Occipital lobe (tissue), 2 donors: ENCODE measurements around the gene CEP170B. TPM values are rescaled to one million over a fixed set of nuclear protein-coding genes. Genes with fewer than 3 reads are reported as not detected.
A peak's percentile ranks its signal among the peaks of the same experiment; 100 is the strongest.

Source experiments
- DNase-seq: peaks from one replicate; lab custom pipeline; 2025; lab: John Stamatoyannopoulos, UW
- total RNA-seq: library from RNA; depleted of rRNA; stranded (reverse); fragments of >200 nt; gene quantifications from one replicate; pipeline ENCODE4 v1.2.3, GENCODE V29; 2014

CEP170B gene
- total RNA-seq, 1 donor from 2014 or later: 22.8 TPM

DNA sequence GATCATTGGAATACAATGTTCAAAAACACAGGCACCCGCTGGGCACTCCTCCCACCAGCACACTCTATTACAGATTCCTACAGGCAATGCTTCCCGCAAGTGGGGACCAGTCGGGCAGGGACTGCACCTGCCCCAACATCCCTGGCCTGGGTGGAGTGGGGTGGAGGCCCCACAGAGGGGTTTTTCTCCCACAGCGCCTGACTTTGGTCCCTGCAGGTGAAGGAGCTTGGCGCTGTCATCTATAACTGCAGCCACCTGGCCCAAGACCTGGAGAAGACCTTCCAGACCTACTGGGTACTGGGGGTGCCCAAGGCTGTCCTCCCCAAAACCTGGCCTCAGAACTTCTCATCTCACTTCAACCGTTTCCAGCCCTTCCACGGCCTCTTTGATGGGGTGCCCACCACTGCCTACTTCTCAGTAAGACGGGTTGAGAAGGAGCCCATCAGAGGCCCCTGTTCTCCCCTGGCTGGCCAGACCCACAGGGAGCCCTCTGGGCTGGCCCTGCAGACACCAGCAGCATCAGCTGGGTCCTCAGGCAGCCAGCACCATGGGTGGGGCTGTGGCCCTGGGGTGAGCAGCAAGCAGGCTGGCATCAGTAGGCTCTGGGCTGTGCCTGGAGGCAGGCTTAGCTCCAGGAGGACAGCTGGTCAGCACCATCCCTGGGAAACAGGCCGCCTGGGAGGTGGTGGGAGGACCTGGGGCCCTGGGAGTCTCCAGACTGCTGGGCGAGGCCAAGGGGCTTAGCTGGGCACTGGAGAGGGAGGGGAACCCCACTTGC, 65.6 kb downstream of the CEP170B start:
- DNase-seq: no peak

DNA sequence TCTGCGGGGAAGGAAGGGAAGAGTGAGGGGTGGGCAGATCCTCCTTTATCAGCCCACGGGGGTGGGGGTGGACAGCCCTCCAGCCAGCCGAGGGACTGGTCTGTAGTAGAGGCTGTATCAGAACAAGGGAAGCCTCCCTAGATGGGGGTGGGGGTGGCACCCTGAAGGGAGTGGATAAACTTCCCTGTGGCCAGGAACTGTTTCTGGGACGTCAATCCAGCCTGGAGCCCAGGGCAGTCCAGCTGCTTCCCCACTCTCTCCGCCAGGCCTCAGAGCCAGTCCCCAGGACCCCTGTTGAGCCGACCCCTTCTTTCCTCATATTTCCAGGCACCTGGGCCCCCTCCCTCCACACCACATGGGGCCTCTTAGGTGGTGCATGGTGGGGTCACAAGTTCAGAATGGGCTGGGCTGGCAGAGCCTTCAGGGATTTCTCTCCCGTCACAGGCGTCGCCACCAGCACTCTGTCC, 66.3 kb downstream of the CEP170B start:
- DNase-seq: no peak

DNA sequence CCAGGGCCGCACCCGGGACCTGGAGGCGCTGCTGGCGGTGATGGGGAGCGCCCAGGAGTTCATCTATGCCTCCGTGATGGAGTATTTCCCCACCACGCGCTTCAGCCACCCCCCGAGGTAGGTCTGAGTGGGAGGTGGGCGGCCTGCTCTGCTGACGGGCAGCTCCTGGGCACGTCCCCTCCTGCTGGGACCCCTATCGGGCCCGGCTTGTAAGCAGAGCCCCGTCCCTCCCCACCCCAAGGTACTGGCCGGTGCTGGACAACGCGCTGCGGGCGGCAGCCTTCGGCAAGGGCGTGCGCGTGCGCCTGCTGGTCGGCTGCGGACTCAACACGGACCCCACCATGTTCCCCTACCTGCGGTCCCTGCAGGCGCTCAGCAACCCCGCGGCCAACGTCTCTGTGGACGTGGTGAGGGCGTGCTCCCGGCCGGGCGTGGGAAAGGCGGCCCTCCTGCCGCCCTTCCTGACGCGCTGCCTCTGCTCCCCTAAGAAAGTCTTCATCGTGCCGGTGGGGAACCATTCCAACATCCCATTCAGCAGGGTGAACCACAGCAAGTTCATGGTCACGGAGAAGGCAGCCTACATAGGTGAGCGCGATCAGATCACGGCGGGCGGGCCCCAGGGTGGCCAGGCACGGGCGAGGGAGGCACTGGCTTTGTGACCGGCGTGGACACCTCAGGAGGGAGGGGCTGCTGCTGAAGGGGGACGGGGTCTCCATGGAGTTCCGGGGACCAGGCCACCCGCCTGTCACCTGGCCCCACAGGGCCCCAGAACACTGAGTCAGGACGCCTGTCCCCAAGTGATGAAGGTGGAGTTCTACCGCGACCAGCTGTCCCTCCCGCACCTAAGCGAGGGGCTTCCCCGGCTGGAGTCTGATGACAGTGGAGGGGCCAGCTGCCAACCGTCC, 67.0 kb downstream of the CEP170B start:
- no peak for DNase-seq

DNA sequence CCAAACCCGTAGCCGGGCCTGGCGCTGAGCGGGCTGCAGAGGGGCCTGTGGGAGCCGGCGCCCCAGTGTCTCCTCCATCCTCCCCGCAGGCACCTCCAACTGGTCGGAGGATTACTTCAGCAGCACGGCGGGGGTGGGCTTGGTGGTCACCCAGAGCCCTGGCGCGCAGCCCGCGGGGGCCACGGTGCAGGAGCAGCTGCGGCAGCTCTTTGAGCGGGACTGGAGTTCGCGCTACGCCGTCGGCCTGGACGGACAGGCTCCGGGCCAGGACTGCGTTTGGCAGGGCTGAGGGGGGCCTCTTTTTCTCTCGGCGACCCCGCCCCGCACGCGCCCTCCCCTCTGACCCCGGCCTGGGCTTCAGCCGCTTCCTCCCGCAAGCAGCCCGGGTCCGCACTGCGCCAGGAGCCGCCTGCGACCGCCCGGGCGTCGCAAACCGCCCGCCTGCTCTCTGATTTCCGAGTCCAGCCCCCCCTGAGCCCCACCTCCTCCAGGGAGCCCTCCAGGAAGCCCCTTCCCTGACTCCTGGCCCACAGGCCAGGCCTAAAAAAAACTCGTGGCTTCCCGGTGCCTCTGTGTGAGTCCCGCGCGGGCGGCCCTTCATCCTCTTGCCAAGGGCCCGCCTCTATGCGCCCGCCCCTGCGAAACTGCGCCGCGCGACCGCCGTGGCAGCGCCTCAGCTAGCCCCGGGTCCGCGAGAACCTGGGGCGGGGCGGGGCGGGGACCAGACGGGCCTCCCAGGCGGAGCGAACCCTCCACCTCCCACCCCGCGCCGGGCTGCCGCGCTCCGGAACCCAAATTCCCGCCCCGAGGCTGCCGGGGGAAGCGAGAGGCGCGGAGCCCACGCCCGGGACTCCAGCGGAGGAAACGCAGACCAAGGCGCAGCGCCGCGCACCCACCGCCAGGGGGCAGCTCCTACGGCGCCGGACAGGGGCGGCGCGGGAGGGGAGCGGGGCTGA, 67.9 kb downstream of the CEP170B start:
- DNase-seq: peak; percentile 57

DNA sequence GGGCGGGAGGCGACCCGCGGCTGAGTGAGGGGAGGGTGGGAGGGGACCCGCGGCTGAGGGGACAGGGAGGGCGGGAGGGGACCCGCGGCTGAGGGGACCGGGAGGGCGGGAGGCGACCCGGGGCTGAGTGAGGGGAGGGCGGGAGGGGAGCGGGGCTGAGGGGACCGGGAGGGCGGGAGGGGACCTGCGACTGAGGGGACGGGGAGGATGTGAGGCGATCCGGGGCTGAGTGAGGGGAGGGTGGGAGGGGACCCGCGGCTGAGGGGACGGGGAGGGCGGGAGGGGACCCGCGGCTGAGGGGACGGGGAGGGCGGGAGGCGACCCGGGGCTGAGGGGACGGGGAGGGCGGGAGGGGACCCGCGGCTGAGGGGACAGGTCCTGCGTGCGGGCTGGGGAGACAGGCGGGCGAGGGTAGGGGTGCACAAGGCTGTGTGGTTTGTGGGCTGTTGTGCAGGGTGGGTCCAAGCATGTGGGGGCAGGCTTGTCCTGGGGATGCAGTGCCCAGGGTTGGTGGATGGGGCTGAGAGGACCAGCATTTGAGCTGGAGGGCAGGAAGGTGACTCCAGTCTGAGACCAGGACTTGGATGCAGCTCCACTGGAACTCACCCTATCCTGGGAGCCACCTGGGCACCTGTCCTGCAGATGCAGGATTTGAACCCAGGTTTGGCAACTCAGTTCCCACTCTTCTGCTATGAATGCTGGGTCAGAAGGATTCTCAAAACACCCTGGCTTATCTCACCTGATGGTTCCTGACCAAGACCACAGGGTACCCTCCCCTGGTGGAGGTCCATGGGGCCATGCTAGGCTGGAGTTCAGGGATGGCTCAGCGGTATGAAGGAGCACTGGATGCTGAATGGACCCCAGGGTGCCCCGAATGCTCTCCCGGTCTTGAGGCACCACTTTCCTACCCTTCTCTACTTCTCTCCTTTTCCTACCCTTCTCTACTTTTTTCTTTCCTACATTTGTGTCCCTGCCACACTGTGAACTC, 69.0 kb downstream of the CEP170B start:
- DNase-seq: no peak

DNA sequence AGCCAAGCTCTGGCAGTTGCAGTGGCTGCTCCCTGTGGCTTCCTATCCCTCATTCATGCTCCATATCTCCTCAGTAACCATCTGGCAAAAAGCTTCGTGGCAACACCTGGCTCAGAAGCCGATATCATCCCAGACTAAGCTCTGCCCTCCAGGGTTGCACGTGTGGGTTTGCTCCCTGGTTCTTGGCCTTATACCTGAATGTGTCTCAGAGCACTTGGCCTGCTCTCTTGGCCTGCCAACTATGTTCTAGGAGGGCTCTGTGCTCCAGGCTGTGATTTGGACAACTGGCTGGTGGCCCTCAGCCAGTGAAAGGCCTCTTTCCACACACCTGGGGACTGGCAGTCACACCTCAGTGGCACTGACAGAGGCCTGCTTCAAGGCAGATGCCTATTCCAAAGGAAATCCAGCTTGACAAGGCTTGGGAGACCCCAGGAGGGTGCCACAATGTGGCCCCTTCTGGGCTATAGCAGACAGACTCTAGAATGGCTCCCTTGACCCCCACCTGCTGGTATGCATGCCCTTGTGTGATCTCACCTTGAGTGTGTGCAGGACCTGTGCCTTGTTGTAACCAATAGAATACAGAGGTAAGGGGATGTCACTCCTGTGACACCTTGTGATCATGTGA, 70.1 kb downstream of the CEP170B start:
- no peak for DNase-seq

DNA sequence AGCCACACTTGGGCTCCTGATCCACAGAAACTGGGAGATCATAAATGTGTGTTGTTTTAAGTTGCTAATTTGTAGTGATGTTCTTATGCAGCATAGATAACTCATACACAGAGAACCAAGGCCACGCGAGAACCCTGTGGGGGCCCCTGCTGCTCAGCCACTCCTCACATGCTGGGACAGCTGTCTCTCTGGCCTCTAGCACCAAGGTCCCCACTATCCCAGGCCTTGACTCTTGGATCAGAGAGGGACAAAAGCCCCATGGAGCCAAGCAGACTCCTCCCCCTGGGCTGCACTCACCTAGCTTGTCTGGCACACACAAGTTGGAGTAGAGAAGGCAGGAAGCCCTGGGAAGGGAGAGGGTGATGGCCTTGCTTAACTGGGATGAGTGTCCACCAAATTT, 70.9 kb downstream of the CEP170B start:
- DNase-seq: no peak

DNA sequence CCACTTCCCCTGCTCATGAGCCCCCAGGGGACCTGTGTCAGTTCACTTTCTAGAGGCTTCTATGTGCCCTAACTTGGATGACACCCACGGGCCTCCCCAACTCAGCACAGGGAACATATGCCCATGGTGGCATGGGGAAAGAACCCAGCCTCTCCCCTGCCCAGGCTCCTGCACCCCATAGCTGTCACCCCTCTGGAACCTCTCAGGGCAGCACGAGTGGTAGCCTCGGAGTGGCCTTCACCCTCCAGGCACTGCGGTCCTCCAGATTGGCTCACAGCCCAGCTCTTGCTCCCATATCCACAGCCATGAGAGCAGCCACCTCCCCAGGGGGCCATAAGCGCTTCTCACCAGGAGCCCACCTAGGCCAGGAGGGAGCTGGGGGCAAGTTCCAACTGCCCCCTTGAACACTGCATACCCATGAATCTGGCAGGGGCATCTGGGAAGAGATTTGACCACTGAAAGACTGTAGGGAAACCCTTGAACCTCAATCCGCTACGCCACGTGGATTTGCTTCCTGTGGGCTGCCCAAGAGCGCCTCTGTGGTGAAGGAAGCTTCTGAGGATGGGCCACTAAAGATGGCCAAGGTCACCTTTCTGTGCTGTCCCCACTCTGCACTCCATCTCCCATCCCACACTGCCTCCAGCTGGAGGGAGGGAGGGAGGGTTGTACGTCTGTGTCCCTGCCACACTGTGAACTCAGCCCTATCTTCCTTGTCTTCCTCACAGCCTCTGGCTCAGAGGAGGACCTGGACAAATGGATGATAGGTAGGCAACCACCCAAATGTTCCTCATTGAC, 71.5 kb downstream of the CEP170B start:
- no peak for DNase-seq

DNA sequence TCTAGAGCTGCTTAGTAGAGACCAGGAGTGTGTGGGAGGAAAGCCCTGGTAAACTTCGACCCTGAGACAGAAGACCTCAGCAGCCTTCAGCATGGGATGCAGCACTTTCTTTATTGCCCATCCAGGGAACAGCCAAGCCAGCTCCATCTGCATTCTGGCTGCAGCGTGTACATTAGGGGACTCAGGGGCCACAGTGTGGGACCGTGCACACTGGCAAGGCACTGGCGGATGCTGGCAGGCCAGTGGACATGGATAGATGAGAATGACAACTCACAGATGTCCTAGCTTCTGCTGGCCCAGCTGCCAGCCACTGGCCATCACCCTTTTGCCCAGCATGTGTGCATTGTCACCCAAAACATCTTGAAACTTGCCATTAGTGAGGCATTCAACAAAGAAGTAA, 72.1 kb downstream of the CEP170B start:
- no peak for DNase-seq

DNA sequence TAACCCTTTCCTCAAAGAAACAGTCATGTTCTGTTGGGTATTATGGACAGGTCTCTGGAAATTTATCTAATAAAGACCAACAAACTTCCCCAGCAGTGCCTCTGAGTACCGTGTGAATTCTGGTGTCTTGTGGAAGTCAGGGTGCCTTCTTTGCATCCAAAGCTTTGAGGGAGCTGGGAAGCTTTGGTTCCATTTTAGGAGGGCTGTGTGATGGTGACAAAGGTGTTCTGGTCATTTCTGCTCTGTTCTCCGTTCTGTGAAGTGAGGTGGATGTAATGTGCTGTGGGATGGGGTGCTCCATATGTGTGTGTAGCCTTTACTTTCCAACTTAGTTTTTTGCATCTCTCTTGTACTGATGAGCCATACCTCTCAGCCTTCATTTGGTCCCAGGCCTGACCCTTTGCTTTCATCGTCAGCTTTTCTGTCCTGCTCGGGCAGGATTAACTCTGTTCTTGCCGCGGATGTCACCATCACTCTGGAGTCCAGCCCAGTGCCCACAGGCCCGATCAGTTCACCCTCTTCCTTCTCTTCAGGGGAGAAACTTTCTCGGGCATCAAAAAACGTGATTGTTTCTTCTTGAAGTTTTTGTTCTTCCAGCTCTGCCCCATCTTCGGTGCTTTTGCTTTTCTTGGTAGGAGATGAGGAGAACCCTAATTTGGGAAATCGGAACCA, 72.8 kb downstream of the CEP170B start:
- no peak for DNase-seq

DNA sequence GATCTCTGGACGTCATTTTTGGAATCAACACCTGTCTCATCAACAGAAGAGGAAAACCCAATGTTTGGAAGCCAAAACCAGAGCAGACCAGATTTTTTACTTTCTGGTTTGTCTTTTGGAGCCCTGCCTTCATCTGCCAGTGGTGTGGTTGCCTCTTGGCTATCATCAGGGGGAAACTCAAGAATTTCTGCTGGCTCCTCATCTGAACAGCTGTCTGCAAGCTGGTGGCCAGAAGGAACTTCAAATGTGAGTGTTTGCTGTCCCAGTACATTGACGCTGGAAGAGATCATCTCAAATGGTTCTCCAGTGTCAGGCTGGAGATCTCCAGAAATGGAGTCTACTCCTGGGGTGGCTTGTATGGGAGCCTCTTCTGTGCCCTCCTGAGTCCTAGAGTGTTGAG, 73.4 kb downstream of the CEP170B start:
- DNase-seq: no peak

DNA sequence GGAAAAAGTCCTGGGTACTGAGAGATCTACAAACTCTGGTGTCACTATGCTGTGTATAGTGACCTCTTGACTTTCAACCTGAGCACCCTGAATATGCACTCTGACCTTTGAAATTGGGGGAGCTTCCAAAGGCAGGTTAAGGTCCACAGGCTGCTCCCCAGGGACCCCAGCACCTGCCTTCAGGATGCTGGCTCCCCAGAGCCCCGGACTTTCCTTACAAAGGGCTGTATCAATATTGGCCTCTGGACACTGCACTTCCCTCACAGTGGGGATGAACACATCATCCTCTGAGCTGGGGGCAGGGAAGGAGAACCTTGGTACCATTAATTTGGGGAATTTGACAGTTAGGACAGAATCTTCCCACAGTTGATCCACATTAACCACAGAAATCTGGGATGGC, 73.9 kb downstream of the CEP170B start:
- no peak for DNase-seq

DNA sequence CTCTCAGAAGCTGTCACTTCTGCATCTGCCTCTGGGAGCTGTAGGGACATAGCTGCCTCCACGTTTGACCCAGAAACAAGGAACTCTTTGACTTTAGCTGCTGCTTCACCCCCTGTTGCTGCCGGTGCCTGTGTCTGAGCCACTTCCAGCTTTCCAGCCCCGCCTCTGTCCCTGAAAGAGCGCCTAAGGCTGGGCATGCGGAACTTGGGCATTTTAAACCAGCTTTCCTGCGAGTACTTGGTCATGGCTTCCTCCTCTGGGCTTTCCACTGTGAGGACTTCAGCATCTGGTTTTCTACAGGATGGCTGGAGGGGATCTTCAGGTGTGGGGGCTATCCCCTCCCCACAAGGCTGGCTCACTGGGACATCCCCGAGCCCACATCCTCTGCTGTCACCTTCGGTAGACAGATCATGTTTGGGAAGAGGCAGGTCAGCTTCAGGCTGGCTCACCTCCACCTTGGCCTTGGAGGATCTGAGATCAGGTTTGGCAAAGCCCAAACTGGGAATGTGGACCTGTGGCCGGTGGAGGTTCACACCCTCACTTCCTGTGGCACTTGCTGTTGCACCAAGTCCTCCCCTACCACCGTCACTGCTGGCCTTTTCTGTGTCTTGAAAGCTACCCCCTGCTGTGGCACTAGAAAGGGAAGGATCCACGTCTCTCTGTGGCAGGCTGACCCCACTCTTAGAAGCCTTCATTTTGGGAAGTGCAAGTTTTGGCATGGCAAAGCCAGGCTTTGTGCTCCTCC, 74.8 kb downstream of the CEP170B start:
- no peak for DNase-seq

DNA sequence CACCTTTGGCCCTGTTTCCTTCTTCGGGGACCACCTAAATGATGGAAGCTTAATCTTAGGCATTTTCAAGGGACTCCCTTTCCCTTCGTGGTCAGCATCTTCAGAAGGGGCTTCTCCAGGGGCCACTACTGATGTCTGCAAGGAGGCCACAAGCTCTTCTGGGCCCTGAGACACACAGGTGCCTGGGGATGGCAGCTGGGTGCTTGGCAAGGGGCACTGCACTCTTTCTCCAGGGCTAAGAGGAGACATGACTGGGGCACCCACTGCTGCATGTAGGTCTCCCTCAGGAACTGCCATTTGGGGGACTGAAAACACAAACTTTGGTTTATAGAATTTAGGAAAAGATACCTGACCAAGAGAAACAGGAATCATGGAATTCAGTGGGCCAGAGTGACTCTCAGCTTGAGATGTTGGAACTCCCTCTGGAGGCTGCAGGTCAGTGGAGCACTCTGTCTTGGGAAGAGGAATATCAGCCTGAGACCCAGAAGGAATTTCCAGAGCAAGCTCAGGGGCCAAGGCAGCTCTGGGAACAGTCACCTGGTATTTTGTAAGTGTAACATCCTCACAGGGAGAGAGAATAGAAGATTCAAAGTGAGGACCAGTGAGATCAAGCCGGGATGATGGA, 75.6 kb downstream of the CEP170B start:
- no peak for DNase-seq

DNA sequence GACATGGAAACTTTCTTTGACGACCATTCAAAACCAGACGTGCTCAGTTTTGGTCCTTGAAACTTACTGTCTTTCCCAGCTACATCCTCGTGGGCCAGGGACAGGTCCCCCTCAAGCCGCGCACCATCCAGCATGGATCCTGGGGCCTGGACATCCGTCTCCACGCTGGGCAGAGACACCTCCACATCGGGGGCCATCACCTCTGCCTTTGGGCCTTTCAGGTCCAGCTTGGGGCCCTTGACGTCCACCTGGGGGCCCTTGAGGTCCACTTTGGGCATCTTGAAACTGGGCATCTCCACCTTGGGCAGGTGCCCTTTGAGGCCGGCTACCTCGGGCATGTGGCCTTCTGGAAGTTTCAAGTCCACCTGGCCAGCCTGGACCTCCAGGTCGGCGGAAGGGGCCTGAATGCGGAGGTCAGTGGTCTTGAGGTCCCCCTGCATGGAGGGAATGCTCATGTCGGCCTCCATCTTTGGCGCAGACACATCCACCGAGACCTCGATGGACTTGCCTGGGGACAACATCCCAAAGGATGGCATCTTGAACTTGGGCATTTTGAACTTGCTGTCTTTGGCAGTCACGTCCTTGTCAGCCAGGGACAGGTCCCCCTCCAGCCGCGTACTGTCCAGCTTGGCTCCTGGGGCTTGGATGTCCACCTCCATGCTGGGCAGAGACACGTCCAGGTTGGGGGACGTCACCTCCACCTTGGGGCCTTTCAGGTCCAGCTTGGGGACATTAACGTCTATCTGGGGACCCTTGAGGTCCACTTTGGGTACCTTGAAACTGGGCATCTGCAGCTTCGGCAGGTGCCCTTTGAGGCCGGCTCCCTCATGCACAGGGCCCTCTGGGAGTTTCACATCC, 76.7 kb downstream of the CEP170B start:
- DNase-seq: no peak

DNA sequence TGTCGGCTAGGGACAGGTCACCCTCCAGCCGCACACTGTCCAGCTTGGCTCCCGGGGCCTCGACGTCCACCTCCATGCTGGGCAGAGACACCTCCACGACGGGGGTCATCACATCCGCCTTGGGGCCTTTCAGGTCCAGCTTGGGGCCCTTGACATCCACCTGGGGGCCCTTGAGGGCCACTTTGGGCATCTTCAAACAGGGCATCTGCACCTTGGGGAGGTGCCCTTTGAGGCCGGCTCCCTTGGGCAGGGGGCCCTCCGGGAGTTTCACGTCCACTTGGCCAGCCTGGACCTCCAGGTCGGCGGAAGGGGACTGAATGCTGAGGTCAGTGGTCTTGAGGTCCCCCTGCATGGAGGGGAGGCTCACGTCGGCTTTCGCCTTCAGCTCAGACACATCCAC, 77.5 kb downstream of the CEP170B start:
- DNase-seq: no peak
